ENCODE results near the gene CHRNG.

CHRNG gene

GRCh38 chr2:232584238-232584637, 44.7 kb downstream of the CHRNG start:
- no peak for DNase-seq

GRCh38 chr2:232586943-232587505, 47.5 kb downstream of the CHRNG start:
- DNase-seq: no peak

- no peak for DNase-seq
Measured at GRCh38 chr2:232587512-232587911, 48.0 kb downstream of the CHRNG start.

- DNase-seq: no peak
Measured at GRCh38 chr2:232588031-232588430, 48.5 kb downstream of the CHRNG start.

- no peak for DNase-seq
Measured at GRCh38 chr2:232588680-232589585, 49.4 kb downstream of the CHRNG start.

GRCh38 chr2:232592772-232593395, 53.4 kb downstream of the CHRNG start:
- DNase-seq: no peak

- no peak for DNase-seq
Measured at GRCh38 chr2:232593982-232594381, 54.5 kb downstream of the CHRNG start.
